HCT116 (cell line): ENCODE results near the gene ELOF1. TPM values are rescaled to one million over a fixed set of nuclear protein-coding genes. Genes with fewer than 3 reads are reported as not detected.

Source experiments
- ATAC-seq: fragments of 200-7000 bp; cut with Tn5 transposase; 2 replicates; pipeline ENCODE4 v1.9.1; 2020; ENCODE audit warnings: mild to moderate bottlenecking, moderate library complexity
- BruUV-seq: library from RNA; stranded (reverse); fragments of 400-500 nt; replicated peaks from 2 replicates; lab custom pipeline; 2021; lab: Mats Ljungman, UMichigan
- CTCF ChIA-PET: fragments of 300-600 bp; sonication (Branson Sonifier 250); formaldehyde crosslinking; loops from one replicate; lab custom pipeline; 2021; ENCODE audit warnings: antibody characterized with exemption; lab: Charles Lee
- POLR2A ChIA-PET: fragments of 300-600, 350-600 bp; sonication (Branson Sonifier 250); formaldehyde crosslinking; loops from one replicate; lab custom pipeline; 2021; ENCODE audit warnings: antibody characterized with exemption; lab: Charles Lee
- RAD21 ChIA-PET, 2 experiments: fragments of 300-600 bp; sonication (Branson Sonifier 250); formaldehyde crosslinking; loops; one replicate each; lab custom pipeline; 2023; ENCODE audit warnings: low total read pairs in 2 of 2; ENCODE audit not compliant: uncharacterized antibody in 2 of 2, unreplicated experiment in 2 of 2, low non-redundant PET in 1 of 2; lab: Charles Lee
- DNase-seq: peaks from one replicate; pipeline ENCODE4 v3.0.0-alpha.2; 2010; ENCODE audit warnings: low read depth, low spot score
- H2AFZ ChIP-seq: fragments of 200-600 bp; shearing (Covaris generic), sonication (generic); 2 replicates; pipeline ENCODE4 v1.6.1; 2017; ENCODE audit warnings: low read depth, mixed run types, mixed read lengths, antibody characterized with exemption, low read length; ENCODE audit not compliant: poor library complexity, severe bottlenecking
- H3K27ac ChIP-seq: 2 replicates; pipeline ENCODE4 v1.5.1; 2012; ENCODE audit warnings: low read depth, low read length
- H3K27me3 ChIP-seq: fragments of 200-600 bp; sonication (generic); 2 replicates; pipeline ENCODE4 v1.6.1; 2016; ENCODE audit warnings: mixed run types, low read length, mixed read lengths; ENCODE audit not compliant: insufficient read depth
- H3K36me3 ChIP-seq, 2 experiments: fragments of 200-500 bp in 1 of 2; fragments of 200-600 bp in 1 of 2; sonication (Bioruptor generic) in 1 of 2; sonication (generic) in 1 of 2; 2 replicates each; pipeline versions ENCODE4 v1.5.1 to v1.6.1; 2014 to 2016; ENCODE audit warnings: low read length in 2 of 2, inconsistent platforms in 1 of 2, mixed read lengths in 1 of 2, mixed run types in 1 of 2; ENCODE audit not compliant: insufficient read depth in 2 of 2, control insufficient read depth in 1 of 2
- H3K4me1 ChIP-seq, 2 experiments: fragments of 200-600 bp in 1 of 2; sonication (generic) in 1 of 2; 2 replicates each; pipeline versions ENCODE4 v1.5.1 to v1.6.1; 2012 to 2017; ENCODE audit warnings: low read length in 2 of 2, inconsistent platforms in 1 of 2, mild to moderate bottlenecking in 1 of 2, mixed read lengths in 1 of 2, mixed run types in 1 of 2, moderate library complexity in 1 of 2; ENCODE audit not compliant: insufficient read depth in 2 of 2, control insufficient read depth in 1 of 2
- H3K4me2 ChIP-seq: fragments of 200-600 bp; sonication (generic); 2 replicates; pipeline ENCODE4 v1.6.1; 2017; ENCODE audit warnings: mixed run types, low read length, mixed read lengths
- H3K4me3 ChIP-seq, 2 experiments: fragments of 200-600 bp in 1 of 2; sonication (generic) in 1 of 2; replicated peaks in 1 of 2; 2 replicates each; pipeline ENCODE4 v1.5.1; 2011 to 2016; ENCODE audit warnings: low read length in 2 of 2, control low read depth in 1 of 2, low read depth in 1 of 2, mild to moderate bottlenecking in 1 of 2, mixed read lengths in 1 of 2, mixed run types in 1 of 2
- H3K79me2 ChIP-seq: fragments of 200-600 bp; sonication (generic); 2 replicates; pipeline ENCODE4 v1.6.1; 2017; ENCODE audit warnings: mild to moderate bottlenecking, mixed run types, low read length, moderate library complexity, mixed read lengths; ENCODE audit not compliant: insufficient read depth
- H3K9ac ChIP-seq: fragments of 200-600 bp; sonication (generic); 2 replicates; pipeline ENCODE4 v1.6.1; 2016; ENCODE audit warnings: low read length, mixed read lengths
- H3K9me2 ChIP-seq: fragments of 200-600 bp; sonication (generic), shearing (Covaris generic); 2 replicates; pipeline ENCODE4 v1.6.1; 2017; ENCODE audit warnings: mixed run types, mild to moderate bottlenecking, moderate library complexity; ENCODE audit not compliant: insufficient read depth
- H3K9me3 ChIP-seq, 2 experiments: fragments of 200-500 bp in 1 of 2; fragments of 200-600 bp in 1 of 2; sonication (Bioruptor generic) in 1 of 2; sonication (generic) in 1 of 2; 2 replicates each; pipeline ENCODE4 v1.6.1; 2014 to 2017; ENCODE audit warnings: low read length in 2 of 2, mixed read lengths in 2 of 2, inconsistent platforms in 1 of 2, low read depth in 1 of 2, mild to moderate bottlenecking in 1 of 2, mixed run types in 1 of 2, moderate library complexity in 1 of 2; ENCODE audit not compliant: control insufficient read depth in 1 of 2, insufficient read depth in 1 of 2
- H4K20me1 ChIP-seq: fragments of 200-600 bp; sonication (generic), shearing (Covaris generic); 2 replicates; pipeline ENCODE4 v1.6.1; 2017; ENCODE audit warnings: mixed run types, mild to moderate bottlenecking, moderate library complexity; ENCODE audit not compliant: insufficient read depth
- CEBPB ChIP-seq: IDR thresholded peaks from 2 replicates; pipeline ENCODE4 v1.6.1; 2012; ENCODE audit warnings: low read depth
- EGR1 ChIP-seq: IDR thresholded peaks from 2 replicates; pipeline ENCODE4 v1.6.1; 2012; ENCODE audit warnings: low read depth
- ELF1 ChIP-seq: IDR thresholded peaks from 2 replicates; pipeline ENCODE4 v1.6.1; 2012; ENCODE audit warnings: low read depth, borderline replicate concordance
- EZH2 ChIP-seq: fragments of 200-600 bp; sonication (generic); IDR thresholded peaks from 2 replicates; pipeline ENCODE4 v1.6.1; 2017; ENCODE audit warnings: antibody characterized with exemption, mixed run types
- FOSL1 ChIP-seq: IDR thresholded peaks from 2 replicates; pipeline ENCODE4 v1.6.1; 2012; ENCODE audit warnings: low read depth
- POLR2AphosphoS5 ChIP-seq: IDR thresholded peaks from 2 replicates; pipeline ENCODE4 v1.6.1; 2011; ENCODE audit warnings: mild to moderate bottlenecking, low read depth, low read length, moderate library complexity
- SIN3A ChIP-seq: IDR thresholded peaks from 2 replicates; pipeline ENCODE4 v1.6.1; 2012; ENCODE audit warnings: low read depth
- SP1 ChIP-seq: IDR thresholded peaks from 2 replicates; pipeline ENCODE4 v1.6.1; 2012; ENCODE audit warnings: low read depth
- SRF ChIP-seq: IDR thresholded peaks from 2 replicates; pipeline ENCODE4 v1.6.1; 2012; ENCODE audit warnings: low read depth
- TCF7L2 ChIP-seq: IDR thresholded peaks from 2 replicates; pipeline ENCODE4 v1.7.0; 2011; ENCODE audit warnings: borderline replicate concordance, inconsistent platforms; ENCODE audit not compliant: insufficient read depth, insufficient read length; ENCODE audit errors: extremely low read depth
- YY1 ChIP-seq: IDR thresholded peaks from 2 replicates; pipeline ENCODE4 v1.6.1; 2011; ENCODE audit warnings: low read length, low read depth, moderate library complexity, mild to moderate bottlenecking; ENCODE audit not compliant: insufficient replicate concordance; ENCODE audit errors: extremely low read depth
- ZFX ChIP-seq: fragments of 450-650 bp; IDR thresholded peaks from 2 replicates; pipeline ENCODE4 v1.6.1; 2017
- ZNF274 ChIP-seq: fragments of 200-500 bp; sonication (Bioruptor generic); IDR thresholded peaks from 2 replicates; pipeline ENCODE4 v1.6.1; 2014; ENCODE audit warnings: mild to moderate bottlenecking, low read depth, low read length, inconsistent platforms
- intact Hi-C: fragments of 100-400 bp; cut with micrococcal nuclease; formaldehyde crosslinking; loops from 2 replicates; pipeline ENCODE4 v1.10.0; 2022
- total RNA-seq: library from RNA; stranded (reverse); gene quantifications from one replicate; pipeline ENCODE4 v1.2.1, GENCODE V29; 2021; ENCODE audit not compliant: unreplicated experiment
- TF ChIP-seq, protein P1 (sequence below): IDR thresholded peaks from 2 replicates; pipeline ENCODE4 v1.6.1; 2012
- TF ChIP-seq, protein P2 (sequence below): IDR thresholded peaks from 2 replicates; pipeline ENCODE4 v1.6.1; 2012; ENCODE audit warnings: low read depth
- TF ChIP-seq, protein P3 (sequence below): IDR thresholded peaks from 2 replicates; pipeline ENCODE4 v1.6.1; 2012

ELOF1 gene
- total RNA-seq, 1 experiment from 2014 or later, result 74.5 TPM

DNA sequence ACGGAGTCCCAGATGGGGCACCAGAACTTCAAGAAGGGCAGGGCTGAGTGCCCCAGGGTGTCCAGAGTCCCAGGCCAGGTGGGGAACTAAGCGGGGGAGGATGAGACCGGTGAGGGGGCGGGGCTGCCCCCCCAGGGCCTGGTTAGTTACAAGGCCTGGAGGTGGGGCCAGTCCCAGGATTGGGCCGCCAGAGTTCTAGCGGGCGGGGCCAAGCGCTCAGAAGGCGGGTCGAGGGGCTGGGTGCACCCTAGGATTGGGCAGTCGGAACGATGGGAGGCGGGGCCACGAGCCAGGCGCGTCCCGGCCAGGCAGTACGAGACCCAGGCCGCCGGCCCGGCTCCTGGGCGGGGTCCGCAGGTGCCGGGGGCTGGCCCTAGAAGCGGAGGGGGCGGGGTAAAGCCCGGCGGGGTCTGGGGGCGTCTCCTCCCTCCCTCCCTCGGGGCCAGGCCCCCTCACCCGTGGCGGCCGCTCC, 54.0 kb downstream of the ELOF1 start (continued):
- TF ChIP-seq ZNF274, result no peak
- TF ChIP-seq, protein P1, sequence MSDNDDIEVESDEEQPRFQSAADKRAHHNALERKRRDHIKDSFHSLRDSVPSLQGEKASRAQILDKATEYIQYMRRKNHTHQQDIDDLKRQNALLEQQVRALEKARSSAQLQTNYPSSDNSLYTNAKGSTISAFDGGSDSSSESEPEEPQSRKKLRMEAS, result no peak
- TF ChIP-seq CEBPB, result no peak

DNA sequence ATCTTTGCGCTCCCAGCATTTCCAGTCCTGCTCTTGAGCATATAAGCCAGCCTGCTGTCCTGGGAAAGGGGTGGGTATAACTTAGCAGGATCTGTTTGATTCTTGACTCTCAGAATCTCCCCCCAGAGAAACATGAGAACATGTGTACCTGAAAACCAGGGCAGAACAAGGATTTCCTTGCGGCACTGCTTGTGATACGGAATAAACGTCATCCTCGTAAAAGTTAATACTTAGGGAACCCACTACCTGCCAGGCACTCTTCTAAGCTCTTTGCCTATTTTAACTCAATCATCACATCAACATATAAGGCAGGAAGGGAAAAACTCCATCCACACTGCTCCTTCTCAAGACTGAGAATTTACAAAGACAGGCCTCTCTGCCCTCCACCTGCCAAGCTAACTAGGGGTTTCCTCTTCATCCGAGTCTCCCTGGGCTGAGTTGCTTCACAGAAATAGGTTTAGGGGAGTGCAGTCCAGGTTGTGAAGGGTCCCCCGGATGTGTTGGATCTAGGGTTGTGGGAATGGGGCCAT, 54.5 kb downstream of the ELOF1 start:
- POLR2A ChIA-PET, result no interaction called here
- H3K4me1 ChIP-seq, result peaks cover 0 to 13% of the 10 kb centered on the region in 2 experiments; a peak in 2 of 4 replicates
- CTCF ChIA-PET, result no interaction called here
- peak overlapping the region; percentile 43 for H3K27ac ChIP-seq
- RAD21 ChIA-PET, result no interaction called here
- H3K9ac ChIP-seq, result peak overlapping the region; percentile 87
- H3K36me3 ChIP-seq, result no peaks in the 10 kb centered on the region
- ATAC-seq, result no peak
- DNase-seq, result no peak
- H3K9me2 ChIP-seq, result no peaks in the 10 kb centered on the region
- intact Hi-C loops, result loop anchor here (2.0 kb wide), 1 partner anchor 24 kb away; the partner anchor contains the start of gene ECSIT
- peaks cover 6% of the 10 kb centered on the region; the same call in 1 of the 2 replicates for H3K79me2 ChIP-seq
- no peak for TF ChIP-seq SRF
- TF ChIP-seq, protein P2, sequence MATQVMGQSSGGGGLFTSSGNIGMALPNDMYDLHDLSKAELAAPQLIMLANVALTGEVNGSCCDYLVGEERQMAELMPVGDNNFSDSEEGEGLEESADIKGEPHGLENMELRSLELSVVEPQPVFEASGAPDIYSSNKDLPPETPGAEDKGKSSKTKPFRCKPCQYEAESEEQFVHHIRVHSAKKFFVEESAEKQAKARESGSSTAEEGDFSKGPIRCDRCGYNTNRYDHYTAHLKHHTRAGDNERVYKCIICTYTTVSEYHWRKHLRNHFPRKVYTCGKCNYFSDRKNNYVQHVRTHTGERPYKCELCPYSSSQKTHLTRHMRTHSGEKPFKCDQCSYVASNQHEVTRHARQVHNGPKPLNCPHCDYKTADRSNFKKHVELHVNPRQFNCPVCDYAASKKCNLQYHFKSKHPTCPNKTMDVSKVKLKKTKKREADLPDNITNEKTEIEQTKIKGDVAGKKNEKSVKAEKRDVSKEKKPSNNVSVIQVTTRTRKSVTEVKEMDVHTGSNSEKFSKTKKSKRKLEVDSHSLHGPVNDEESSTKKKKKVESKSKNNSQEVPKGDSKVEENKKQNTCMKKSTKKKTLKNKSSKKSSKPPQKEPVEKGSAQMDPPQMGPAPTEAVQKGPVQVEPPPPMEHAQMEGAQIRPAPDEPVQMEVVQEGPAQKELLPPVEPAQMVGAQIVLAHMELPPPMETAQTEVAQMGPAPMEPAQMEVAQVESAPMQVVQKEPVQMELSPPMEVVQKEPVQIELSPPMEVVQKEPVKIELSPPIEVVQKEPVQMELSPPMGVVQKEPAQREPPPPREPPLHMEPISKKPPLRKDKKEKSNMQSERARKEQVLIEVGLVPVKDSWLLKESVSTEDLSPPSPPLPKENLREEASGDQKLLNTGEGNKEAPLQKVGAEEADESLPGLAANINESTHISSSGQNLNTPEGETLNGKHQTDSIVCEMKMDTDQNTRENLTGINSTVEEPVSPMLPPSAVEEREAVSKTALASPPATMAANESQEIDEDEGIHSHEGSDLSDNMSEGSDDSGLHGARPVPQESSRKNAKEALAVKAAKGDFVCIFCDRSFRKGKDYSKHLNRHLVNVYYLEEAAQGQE, result no peak
- no peak for TF ChIP-seq ZFX
- no peak for TF ChIP-seq EGR1
- no peak for TF ChIP-seq YY1
- TF ChIP-seq TCF7L2, result no peak
- TF ChIP-seq SIN3A, result no peak
- TF ChIP-seq, protein P3, sequence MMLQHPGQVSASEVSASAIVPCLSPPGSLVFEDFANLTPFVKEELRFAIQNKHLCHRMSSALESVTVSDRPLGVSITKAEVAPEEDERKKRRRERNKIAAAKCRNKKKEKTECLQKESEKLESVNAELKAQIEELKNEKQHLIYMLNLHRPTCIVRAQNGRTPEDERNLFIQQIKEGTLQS, result no peak
- no peak for TF ChIP-seq POLR2AphosphoS5
- TF ChIP-seq ELF1, result no peak
- no peak for TF ChIP-seq SP1
- TF ChIP-seq EZH2, result no peak
- TF ChIP-seq FOSL1, result no peak
- H3K4me3 ChIP-seq, result peak overlapping the region; percentile 65 to 80
- H4K20me1 ChIP-seq, result no peaks in the 10 kb centered on the region
- peak overlapping the region; percentile 94 for H3K4me2 ChIP-seq
- H2AFZ ChIP-seq, result no peak overlapping the region
- no peaks in the 10 kb centered on the region for H3K9me3 ChIP-seq
- no peaks in the 10 kb centered on the region for H3K27me3 ChIP-seq
- BruUV-seq, result no TSS peak
